SK-N-SH (cell line): ENCODE measurements around the gene SCG2. TPM values are rescaled to one million over a fixed set of nuclear protein-coding genes. Genes with fewer than 3 reads are reported as not detected.

Experiments
- CTCF ChIA-PET: fragments of 300-600, 350-600 bp; formaldehyde crosslinking; extraction: SDS; loops from one replicate; lab custom pipeline; 2021; lab: Yijun Ruan, JAX
- POLR2A ChIA-PET: fragments of 350-600 bp; sonication (Branson Sonifier 250); formaldehyde crosslinking; extraction: SDS; loops from one replicate; lab custom pipeline; 2020; ENCODE audit warnings: antibody characterized with exemption, inconsistent platforms; lab: Yijun Ruan, JAX
- DNase-seq: peaks from one replicate; pipeline ENCODE4 v3.0.0; 2012
- H2AFZ ChIP-seq: fragments of 200-600 bp; sonication (generic); 2 replicates; pipeline ENCODE4 v1.8.1; 2016; ENCODE audit warnings: antibody characterized with exemption, mild to moderate bottlenecking, low read depth
- H3F3A ChIP-seq: fragments of 200-600 bp; sonication (generic); replicated peaks from 2 replicates; pipeline ENCODE3; 2016; ENCODE audit warnings: antibody characterized with exemption, mild to moderate bottlenecking; ENCODE audit not compliant: insufficient read depth
- H3K27ac ChIP-seq, 2 experiments: fragments of 200-500 bp in 1 of 2; fragments of 200-600 bp in 1 of 2; sonication (Bioruptor generic) in 1 of 2; sonication (generic), shearing (Covaris generic) in 1 of 2; 2 replicates each; pipeline versions ENCODE4 v1.5.1 to v1.6.1; 2014 to 2016; ENCODE audit warnings: low read depth in 2 of 2, inconsistent platforms in 1 of 2, low read length in 1 of 2, mild to moderate bottlenecking in 1 of 2, mixed read lengths in 1 of 2
- H3K27me3 ChIP-seq: fragments of 200-600 bp; sonication (generic), shearing (Covaris generic); 2 replicates; pipeline ENCODE4 v1.6.1; 2016; ENCODE audit warnings: mixed run types; ENCODE audit not compliant: insufficient read depth
- H3K36me3 ChIP-seq, 2 experiments: fragments of 200-500 bp in 1 of 2; fragments of 200-600 bp in 1 of 2; sonication (Bioruptor generic) in 1 of 2; sonication (generic) in 1 of 2; replicated peaks in 1 of 2; 2 replicates each; pipeline versions ENCODE3 to v1.5.1; 2014 to 2016; ENCODE audit warnings: low read length in 1 of 2, mild to moderate bottlenecking in 1 of 2; ENCODE audit not compliant: insufficient read depth in 2 of 2, control insufficient read depth in 1 of 2
- H3K4me1 ChIP-seq, 2 experiments: fragments of 200-500 bp in 1 of 2; fragments of 200-600 bp in 1 of 2; sonication (Bioruptor generic) in 1 of 2; sonication (generic), shearing (Covaris generic) in 1 of 2; 2 replicates each; pipeline versions ENCODE4 v1.5.1 to v1.6.1; 2014 to 2016; ENCODE audit warnings: low read depth in 1 of 2, low read length in 1 of 2, mixed run types in 1 of 2; ENCODE audit not compliant: insufficient read depth in 2 of 2, control insufficient read depth in 1 of 2
- H3K4me2 ChIP-seq: fragments of 200-600 bp; sonication (generic), shearing (Covaris generic); 2 replicates; pipeline ENCODE4 v1.6.1; 2017; ENCODE audit warnings: mixed run types
- H3K4me3 ChIP-seq, 2 experiments: fragments of 200-500 bp in 1 of 2; fragments of 200-600 bp in 1 of 2; sonication (Bioruptor generic) in 1 of 2; sonication (generic), shearing (Covaris generic) in 1 of 2; 2 replicates each; pipeline versions ENCODE4 v1.5.1 to v1.8.1; 2014 to 2016; ENCODE audit warnings: low read depth in 2 of 2, inconsistent platforms in 1 of 2, low read length in 1 of 2, mild to moderate bottlenecking in 1 of 2, mixed read lengths in 1 of 2, moderate library complexity in 1 of 2
- H3K79me2 ChIP-seq: fragments of 200-600 bp; sonication (generic); 2 replicates; pipeline ENCODE4 v1.8.1; 2017; ENCODE audit warnings: mild to moderate bottlenecking; ENCODE audit not compliant: insufficient read depth
- H3K9ac ChIP-seq: fragments of 200-600 bp; sonication (generic); 2 replicates; pipeline ENCODE4 v1.6.1; 2017; ENCODE audit warnings: mixed run types
- H3K9me2 ChIP-seq: fragments of 200-600 bp; sonication (generic); 2 replicates; pipeline ENCODE4 v1.6.1; 2017; ENCODE audit warnings: mixed run types
- H3K9me3 ChIP-seq: fragments of 200-600 bp; sonication (generic); 2 replicates; pipeline ENCODE4 v1.6.1; 2017; ENCODE audit warnings: mixed run types, mild to moderate bottlenecking, moderate library complexity
- H4K20me1 ChIP-seq: fragments of 200-600 bp; sonication (generic); 2 replicates; pipeline ENCODE4 v1.6.1; 2017; ENCODE audit warnings: mild to moderate bottlenecking, mixed run types; ENCODE audit not compliant: insufficient read depth
- CHD2 ChIP-seq: fragments of 150-350 bp; IDR thresholded peaks from 2 replicates; pipeline ENCODE4 v1.6.1; 2018; ENCODE audit warnings: low read length; ENCODE audit not compliant: partially characterized antibody
- EZH2phosphoT487 ChIP-seq: fragments of 200-600 bp; sonication (generic); IDR thresholded peaks from 2 replicates; pipeline ENCODE4 v1.6.1; 2017; ENCODE audit warnings: low read depth, mixed run types, mild to moderate bottlenecking, antibody characterized with exemption, moderate library complexity, borderline replicate concordance
- FOSL2 ChIP-seq: IDR thresholded peaks from 2 replicates; pipeline ENCODE4 v1.4.0; 2012; ENCODE audit warnings: low read depth, mild to moderate bottlenecking, moderate library complexity, borderline replicate concordance
- FOXJ3 ChIP-seq: sonication (generic); formaldehyde crosslinking; IDR thresholded peaks from 2 replicates; pipeline ENCODE4 v1.5.1; 2020; ENCODE audit warnings: mild to moderate bottlenecking, missing genetic modification reagents
- GABPA ChIP-seq: IDR thresholded peaks from 2 replicates; pipeline ENCODE4 v1.4.0; 2012; ENCODE audit warnings: low read depth, mild to moderate bottlenecking
- MEF2A ChIP-seq: IDR thresholded peaks from 2 replicates; pipeline ENCODE4 v1.4.0; 2012; ENCODE audit warnings: low read depth, borderline replicate concordance
- POLR2AphosphoS5 ChIP-seq: IDR thresholded peaks from 2 replicates; pipeline ENCODE4 v1.6.1; 2012; ENCODE audit warnings: low read depth, low read length
- RCOR1 ChIP-seq: fragments of 150-350 bp; IDR thresholded peaks from 2 replicates; pipeline ENCODE4 v1.6.1; 2017; ENCODE audit warnings: antibody characterized with exemption, low read length
- RFX5 ChIP-seq: IDR thresholded peaks from 2 replicates; pipeline ENCODE4 v1.6.1; 2012; ENCODE audit warnings: mild to moderate bottlenecking, improper control_type of control experiment, low read length
- RXRA ChIP-seq: IDR thresholded peaks from 2 replicates; pipeline ENCODE4 v1.4.0; 2012; ENCODE audit warnings: low read depth, mild to moderate bottlenecking, borderline replicate concordance
- SIN3A ChIP-seq: IDR thresholded peaks from 2 replicates; pipeline ENCODE4 v1.6.1; 2012; ENCODE audit warnings: low read depth, mild to moderate bottlenecking, low read length, moderate library complexity, borderline replicate concordance
- SMC3 ChIP-seq: IDR thresholded peaks from 2 replicates; pipeline ENCODE4 v1.6.1; 2012; ENCODE audit warnings: low read depth, low read length, improper control_type of control experiment
- TEAD4 ChIP-seq: IDR thresholded peaks from 2 replicates; pipeline ENCODE4 v1.4.0; 2012; ENCODE audit warnings: mild to moderate bottlenecking, borderline replicate concordance; ENCODE audit not compliant: insufficient read depth
- WGBS: methylation state at CpG from one replicate; pipeline ENCODE4 v1.1.6; 2017; ENCODE audit warnings: low lambda C conversion rate; 5-methylcytosine and 5-hydroxymethylcytosine counted together
- polyA plus RNA-seq, 3 experiments: library from polyadenylated mRNA; depleted of rRNA; stranded (reverse); fragments of >200 nt; gene quantifications; 2 replicates each; pipeline ENCODE4 v1.2.3, GENCODE V29; 2012
- TF ChIP-seq, protein P1 (sequence below): IDR thresholded peaks from 2 replicates; pipeline ENCODE4; 2012
- TF ChIP-seq, protein P2 (sequence below): IDR thresholded peaks from 2 replicates; pipeline ENCODE4 v1.4.0; 2012; ENCODE audit warnings: low read depth, borderline replicate concordance
- TF ChIP-seq, protein P3 (sequence below): fragments of 150-350 bp; IDR thresholded peaks from 2 replicates; pipeline ENCODE4 v1.6.1; 2016; ENCODE audit warnings: mild to moderate bottlenecking, low read depth, low read length
- TF ChIP-seq, protein P4 (sequence below): IDR thresholded peaks from 2 replicates; pipeline ENCODE4 v1.4.0; 2012; ENCODE audit warnings: low read depth, borderline replicate concordance
- TF ChIP-seq, protein P5 (sequence below): IDR thresholded peaks from 2 replicates; pipeline ENCODE4 v1.6.1; 2012; ENCODE audit warnings: mild to moderate bottlenecking, low read depth, low read length, moderate library complexity

The SCG2 gene
- polyA plus RNA-seq, 1 of the 3 experiments (the other 2 are of a cell fraction) = 373 TPM

DNA sequence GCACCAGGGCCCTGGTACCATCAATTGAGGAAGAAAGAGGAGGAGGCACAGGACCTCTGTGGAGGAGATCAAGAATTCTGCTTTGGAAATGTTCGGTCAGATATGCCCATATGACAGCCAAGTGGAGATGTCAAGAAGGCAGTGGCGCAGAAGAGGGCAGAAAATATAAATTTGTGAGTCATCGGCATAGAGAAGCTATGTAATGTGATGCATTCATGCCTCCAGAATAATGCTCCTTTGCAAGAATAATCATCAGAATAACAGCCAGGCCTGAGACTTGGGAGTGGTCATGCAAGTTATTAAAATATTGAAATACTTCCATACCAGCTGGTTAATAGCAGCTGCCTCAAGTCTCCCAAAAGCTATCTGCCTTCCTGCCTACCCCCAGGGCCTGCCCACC is 32.1 kb upstream of the SCG2 start:
- Histone ChIP-seq H3K27me3 (no peaks in the 10 kb centered on the region), H3F3A (no peaks in the 10 kb centered on the region), H3K9me2 (no peaks in the 10 kb centered on the region), H4K20me1 (no peaks in the 10 kb centered on the region), H2AFZ (no peak overlapping the region), H3K9me3 (no peaks in the 10 kb centered on the region; the same call in 1 of the 2 replicates), H3K27ac (no peak overlapping the region), H3K36me3 (no peaks in the 10 kb centered on the region), H3K4me3 (no peak overlapping the region), H3K9ac (no peak overlapping the region), H3K79me2 (no peaks in the 10 kb centered on the region), H3K4me2 (no peak overlapping the region), H3K4me1 (no peaks in the 10 kb centered on the region; a peak in 1 of 4 replicates)
- ChIA-PET POLR2A (no interaction called here), CTCF (interaction anchor here (0.9 to 1.2 kb wide), 2 partner anchors 15 to 663 kb away, joined by 3 read pairs; no protein-coding TSS in a partner anchor)
- TF ChIP-seq, protein P1, sequence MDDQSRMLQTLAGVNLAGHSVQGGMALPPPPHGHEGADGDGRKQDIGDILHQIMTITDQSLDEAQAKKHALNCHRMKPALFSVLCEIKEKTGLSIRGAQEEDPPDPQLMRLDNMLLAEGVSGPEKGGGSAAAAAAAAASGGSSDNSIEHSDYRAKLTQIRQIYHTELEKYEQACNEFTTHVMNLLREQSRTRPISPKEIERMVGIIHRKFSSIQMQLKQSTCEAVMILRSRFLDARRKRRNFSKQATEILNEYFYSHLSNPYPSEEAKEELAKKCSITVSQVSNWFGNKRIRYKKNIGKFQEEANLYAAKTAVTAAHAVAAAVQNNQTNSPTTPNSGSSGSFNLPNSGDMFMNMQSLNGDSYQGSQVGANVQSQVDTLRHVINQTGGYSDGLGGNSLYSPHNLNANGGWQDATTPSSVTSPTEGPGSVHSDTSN = no peak
- no peak for TF ChIP-seq MEF2A
- no peak for TF ChIP-seq POLR2AphosphoS5
- no peak for TF ChIP-seq GABPA
- no peak for TF ChIP-seq FOSL2
- TF ChIP-seq EZH2phosphoT487 = no peak
- TF ChIP-seq, protein P2, sequence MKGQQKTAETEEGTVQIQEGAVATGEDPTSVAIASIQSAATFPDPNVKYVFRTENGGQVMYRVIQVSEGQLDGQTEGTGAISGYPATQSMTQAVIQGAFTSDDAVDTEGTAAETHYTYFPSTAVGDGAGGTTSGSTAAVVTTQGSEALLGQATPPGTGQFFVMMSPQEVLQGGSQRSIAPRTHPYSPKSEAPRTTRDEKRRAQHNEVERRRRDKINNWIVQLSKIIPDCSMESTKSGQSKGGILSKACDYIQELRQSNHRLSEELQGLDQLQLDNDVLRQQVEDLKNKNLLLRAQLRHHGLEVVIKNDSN = no peak
- no peak for TF ChIP-seq CHD2
- TF ChIP-seq, protein P3, sequence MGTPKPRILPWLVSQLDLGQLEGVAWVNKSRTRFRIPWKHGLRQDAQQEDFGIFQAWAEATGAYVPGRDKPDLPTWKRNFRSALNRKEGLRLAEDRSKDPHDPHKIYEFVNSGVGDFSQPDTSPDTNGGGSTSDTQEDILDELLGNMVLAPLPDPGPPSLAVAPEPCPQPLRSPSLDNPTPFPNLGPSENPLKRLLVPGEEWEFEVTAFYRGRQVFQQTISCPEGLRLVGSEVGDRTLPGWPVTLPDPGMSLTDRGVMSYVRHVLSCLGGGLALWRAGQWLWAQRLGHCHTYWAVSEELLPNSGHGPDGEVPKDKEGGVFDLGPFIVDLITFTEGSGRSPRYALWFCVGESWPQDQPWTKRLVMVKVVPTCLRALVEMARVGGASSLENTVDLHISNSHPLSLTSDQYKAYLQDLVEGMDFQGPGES = no peak
- no peak for TF ChIP-seq SMC3
- TF ChIP-seq, protein P4, sequence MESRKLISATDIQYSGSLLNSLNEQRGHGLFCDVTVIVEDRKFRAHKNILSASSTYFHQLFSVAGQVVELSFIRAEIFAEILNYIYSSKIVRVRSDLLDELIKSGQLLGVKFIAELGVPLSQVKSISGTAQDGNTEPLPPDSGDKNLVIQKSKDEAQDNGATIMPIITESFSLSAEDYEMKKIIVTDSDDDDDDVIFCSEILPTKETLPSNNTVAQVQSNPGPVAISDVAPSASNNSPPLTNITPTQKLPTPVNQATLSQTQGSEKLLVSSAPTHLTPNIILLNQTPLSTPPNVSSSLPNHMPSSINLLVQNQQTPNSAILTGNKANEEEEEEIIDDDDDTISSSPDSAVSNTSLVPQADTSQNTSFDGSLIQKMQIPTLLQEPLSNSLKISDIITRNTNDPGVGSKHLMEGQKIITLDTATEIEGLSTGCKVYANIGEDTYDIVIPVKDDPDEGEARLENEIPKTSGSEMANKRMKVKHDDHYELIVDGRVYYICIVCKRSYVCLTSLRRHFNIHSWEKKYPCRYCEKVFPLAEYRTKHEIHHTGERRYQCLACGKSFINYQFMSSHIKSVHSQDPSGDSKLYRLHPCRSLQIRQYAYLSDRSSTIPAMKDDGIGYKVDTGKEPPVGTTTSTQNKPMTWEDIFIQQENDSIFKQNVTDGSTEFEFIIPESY = no peak
- no peak for TF ChIP-seq RXRA
- no peak for TF ChIP-seq TEAD4
- TF ChIP-seq RCOR1 = no peak
- TF ChIP-seq SIN3A = no peak
- no peak for TF ChIP-seq RFX5
- TF ChIP-seq FOXJ3 (CRISPR knock-in tag) = no peak
- TF ChIP-seq, protein P5, sequence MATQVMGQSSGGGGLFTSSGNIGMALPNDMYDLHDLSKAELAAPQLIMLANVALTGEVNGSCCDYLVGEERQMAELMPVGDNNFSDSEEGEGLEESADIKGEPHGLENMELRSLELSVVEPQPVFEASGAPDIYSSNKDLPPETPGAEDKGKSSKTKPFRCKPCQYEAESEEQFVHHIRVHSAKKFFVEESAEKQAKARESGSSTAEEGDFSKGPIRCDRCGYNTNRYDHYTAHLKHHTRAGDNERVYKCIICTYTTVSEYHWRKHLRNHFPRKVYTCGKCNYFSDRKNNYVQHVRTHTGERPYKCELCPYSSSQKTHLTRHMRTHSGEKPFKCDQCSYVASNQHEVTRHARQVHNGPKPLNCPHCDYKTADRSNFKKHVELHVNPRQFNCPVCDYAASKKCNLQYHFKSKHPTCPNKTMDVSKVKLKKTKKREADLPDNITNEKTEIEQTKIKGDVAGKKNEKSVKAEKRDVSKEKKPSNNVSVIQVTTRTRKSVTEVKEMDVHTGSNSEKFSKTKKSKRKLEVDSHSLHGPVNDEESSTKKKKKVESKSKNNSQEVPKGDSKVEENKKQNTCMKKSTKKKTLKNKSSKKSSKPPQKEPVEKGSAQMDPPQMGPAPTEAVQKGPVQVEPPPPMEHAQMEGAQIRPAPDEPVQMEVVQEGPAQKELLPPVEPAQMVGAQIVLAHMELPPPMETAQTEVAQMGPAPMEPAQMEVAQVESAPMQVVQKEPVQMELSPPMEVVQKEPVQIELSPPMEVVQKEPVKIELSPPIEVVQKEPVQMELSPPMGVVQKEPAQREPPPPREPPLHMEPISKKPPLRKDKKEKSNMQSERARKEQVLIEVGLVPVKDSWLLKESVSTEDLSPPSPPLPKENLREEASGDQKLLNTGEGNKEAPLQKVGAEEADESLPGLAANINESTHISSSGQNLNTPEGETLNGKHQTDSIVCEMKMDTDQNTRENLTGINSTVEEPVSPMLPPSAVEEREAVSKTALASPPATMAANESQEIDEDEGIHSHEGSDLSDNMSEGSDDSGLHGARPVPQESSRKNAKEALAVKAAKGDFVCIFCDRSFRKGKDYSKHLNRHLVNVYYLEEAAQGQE = no peak
- 96% methylated on average over 3 of the region's 3 CpGs for WGBS
- no peak for DNase-seq
